ENCODE data around the gene ZNG1A. TPM values are rescaled to one million over a fixed set of nuclear protein-coding genes. Genes with fewer than 3 reads are reported as not detected.
"Not testable (repeated sequence)": the region's sequence is repeated elsewhere in the genome, so short reads cannot be mapped to it uniquely, and the experiment has no call there.

ZNG1A gene
- total and polyA plus RNA-seq, 9 of the 15 experiments (the other 6 are each of a cell fraction or from before 2014, with no cell fraction given) = 20.7 to 90.6 (median 41.7) TPM

DNA sequence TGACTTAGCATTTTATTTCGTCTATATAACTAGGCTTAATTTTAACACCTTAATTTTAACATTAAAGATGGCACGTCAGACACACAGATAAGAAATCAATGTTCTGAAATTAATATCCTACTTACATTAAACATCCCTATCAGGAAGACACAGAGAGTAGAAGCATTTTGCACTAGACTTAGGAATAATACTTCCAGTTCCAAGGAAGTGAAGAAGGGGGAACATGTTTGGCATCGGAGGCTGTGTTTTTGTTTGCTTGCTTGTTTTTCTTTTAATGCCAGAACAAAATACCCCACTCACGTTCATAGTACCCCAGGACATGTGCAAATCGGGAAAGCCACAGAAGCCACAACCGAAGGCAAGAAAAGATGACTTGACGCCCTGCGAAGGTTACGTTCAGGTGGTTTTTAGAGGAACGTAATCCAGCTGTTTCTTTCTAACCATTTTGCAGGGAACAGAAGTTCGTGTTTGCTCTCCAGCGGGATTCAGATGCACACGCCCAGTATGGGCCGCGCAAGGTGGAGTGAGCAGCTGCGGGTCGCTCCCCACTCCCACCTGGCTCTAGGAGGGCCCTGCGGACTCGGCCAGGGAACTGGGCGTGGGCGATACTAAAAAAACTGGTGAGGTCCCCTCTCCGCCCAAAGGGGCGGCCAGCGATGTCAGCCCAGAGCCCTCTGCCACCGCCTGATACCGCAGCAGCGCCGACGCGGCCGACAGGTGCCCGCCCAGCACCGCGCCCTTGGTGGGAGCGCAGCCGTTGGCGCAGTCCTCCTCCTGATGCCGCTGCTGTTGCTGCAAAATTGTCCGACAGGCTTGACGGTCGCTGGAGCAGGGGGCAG, 62.4 kb downstream of the ZNG1A start:
- H3K4me2 ChIP-seq (ENCODE audit: insufficient read depth, low read length); BruUV-seq (replicated peaks); H3K9me1 ChIP-seq (ENCODE audit: control insufficient read depth, insufficient read depth, low read length); H3K27ac ChIP-seq (ENCODE audit: extremely low read depth, low read depth, low read length); POLR2A ChIA-PET; H2AFZ ChIP-seq (ENCODE audit: low read depth, low read length); H3K9me3 ChIP-seq (replicated peaks; ENCODE audit: control insufficient read depth, insufficient read depth, low read depth, low read length); H4K20me1 ChIP-seq (replicated peaks; ENCODE audit: control insufficient read depth, insufficient read depth, low read length); H3K9ac ChIP-seq (ENCODE audit: insufficient read depth in 1 of 2, low read depth in 2 of 2, low read length in 2 of 2); DNase-seq (ENCODE audit: extremely low read depth in 1 of 4, low spot score in 3 of 4); ATAC-seq; H3K4me3 ChIP-seq; in situ Hi-C loops (cut with MboI); FAIRE-seq; intact Hi-C loops (cut with micrococcal nuclease); H3K36me3 ChIP-seq (ENCODE audit: control insufficient read depth, insufficient read depth, low read length); CTCF ChIA-PET (ENCODE audit: low intra/inter-chr PET ratio); H3K79me2 ChIP-seq (ENCODE audit: control insufficient read depth, insufficient read depth, low read length); H3K27me3 ChIP-seq (ENCODE audit: control insufficient read depth in 2 of 2, insufficient read depth in 2 of 2, low read length in 2 of 2): not testable (repeated sequence)
- 75% methylated on average over 14 of the region's 41 CpGs for WGBS (ENCODE audit: insufficient coverage, low coverage, missing lambda C conversion rate)
- peaks cover 0 to 19% of the 10 kb centered on the region in 2 experiments; a peak in 2 of 5 replicates for H3K4me1 ChIP-seq (replicated peaks in 1 of 2; ENCODE audit: control insufficient read depth in 2 of 2, insufficient read depth in 2 of 2, low read length in 2 of 2)

- H3K79me2 ChIP-seq (ENCODE audit: control insufficient read depth, insufficient read depth, low read length); ATAC-seq; H3K9me3 ChIP-seq (replicated peaks; ENCODE audit: control insufficient read depth, insufficient read depth, low read depth, low read length); CTCF ChIA-PET (ENCODE audit: low intra/inter-chr PET ratio); BruUV-seq (replicated peaks); H3K27me3 ChIP-seq (ENCODE audit: control insufficient read depth in 2 of 2, insufficient read depth in 2 of 2, low read length in 2 of 2); H3K9me1 ChIP-seq (ENCODE audit: control insufficient read depth, insufficient read depth, low read length); intact Hi-C loops (cut with micrococcal nuclease); H4K20me1 ChIP-seq (replicated peaks; ENCODE audit: control insufficient read depth, insufficient read depth, low read length); H3K27ac ChIP-seq (ENCODE audit: extremely low read depth, low read depth, low read length); H3K4me3 ChIP-seq; POLR2A ChIA-PET; DNase-seq (ENCODE audit: extremely low read depth in 1 of 4, low spot score in 3 of 4); in situ Hi-C loops (cut with MboI); H3K9ac ChIP-seq (ENCODE audit: insufficient read depth in 1 of 2, low read depth in 2 of 2, low read length in 2 of 2); H2AFZ ChIP-seq (ENCODE audit: low read depth, low read length); FAIRE-seq; H3K36me3 ChIP-seq (ENCODE audit: control insufficient read depth, insufficient read depth, low read length); H3K4me2 ChIP-seq (ENCODE audit: insufficient read depth, low read length): not testable (repeated sequence)
- H3K4me1 ChIP-seq (replicated peaks in 1 of 2; ENCODE audit: control insufficient read depth in 2 of 2, insufficient read depth in 2 of 2, low read length in 2 of 2) = peaks cover 0 to 19% of the 10 kb centered on the region in 2 experiments; a peak in 2 of 5 replicates
- WGBS (ENCODE audit: insufficient coverage, low coverage, missing lambda C conversion rate) = 35% methylated on average over 4 of the region's 11 CpGs
These were observed 63.8 kb downstream of the ZNG1A start for GRCh38 chr9:115118-115451.
